HepG2 (cell line): ENCODE results near the gene DCAF7. TPM values are rescaled to one million over a fixed set of nuclear protein-coding genes. Genes with fewer than 3 reads are reported as not detected.

Source experiments
- FOXK2 ChIP-seq: fragments of 450-650 bp; IDR thresholded peaks from 2 replicates; pipeline ENCODE4 v1.6.1; 2016
- HOXA3 ChIP-seq: sonication (generic); formaldehyde crosslinking; IDR thresholded peaks from 2 replicates; pipeline ENCODE4 v1.5.0; 2020; ENCODE audit warnings: missing genetic modification reagents
- KLF9 ChIP-seq: IDR thresholded peaks from 2 replicates; pipeline ENCODE4 v1.6.1; 2016; ENCODE audit warnings: low read depth
- NR2F2 ChIP-seq: IDR thresholded peaks from 2 replicates; pipeline ENCODE4 v1.6.1; 2012; ENCODE audit warnings: low read depth, inconsistent platforms, borderline replicate concordance
- POLR2A ChIP-seq, 2 experiments: IDR thresholded peaks; 2 replicates each; pipeline ENCODE4 v1.6.1; 2011; ENCODE audit warnings: low read depth in 2 of 2, low read length in 2 of 2, mild to moderate bottlenecking in 1 of 2, moderate library complexity in 1 of 2; ENCODE audit not compliant: insufficient read depth in 1 of 2
- RARG ChIP-seq: sonication (generic); formaldehyde crosslinking; IDR thresholded peaks from 2 replicates; pipeline ENCODE4 v1.4.0; 2020; ENCODE audit warnings: low read depth, mild to moderate bottlenecking, missing genetic modification reagents
- SAP130 ChIP-seq: IDR thresholded peaks from 2 replicates; pipeline ENCODE4 v1.6.1; 2016; ENCODE audit warnings: low read depth
- ZKSCAN1 ChIP-seq: fragments of 150-350 bp; IDR thresholded peaks from 2 replicates; pipeline ENCODE4 v1.6.1; 2014; ENCODE audit warnings: low read length
- ZKSCAN8 ChIP-seq: IDR thresholded peaks from 2 replicates; pipeline ENCODE4 v1.6.1; 2016; ENCODE audit warnings: borderline replicate concordance, missing genetic modification reagents, missing compliant biosample characterization
- ZMYM2 ChIP-seq: sonication (generic); formaldehyde crosslinking; IDR thresholded peaks from 2 replicates; pipeline ENCODE4 v1.8.0; 2022; ENCODE audit warnings: mild to moderate bottlenecking, missing genetic modification reagents
- ZNF121 ChIP-seq: sonication (generic); formaldehyde crosslinking; IDR thresholded peaks from 2 replicates; pipeline ENCODE4 v1.5.0; 2020; ENCODE audit warnings: mild to moderate bottlenecking, missing genetic modification reagents
- ZNF207 ChIP-seq: fragments of 450-650 bp; IDR thresholded peaks from 2 replicates; pipeline ENCODE4 v1.6.1; 2016; ENCODE audit warnings: antibody characterized with exemption, borderline replicate concordance
- ZNF709 ChIP-seq: sonication (generic); formaldehyde crosslinking; IDR thresholded peaks from 2 replicates; pipeline ENCODE4 v1.5.0; 2020; ENCODE audit warnings: mild to moderate bottlenecking, missing genetic modification reagents
- ZNF83 ChIP-seq: sonication (generic); formaldehyde crosslinking; IDR thresholded peaks from 2 replicates; pipeline ENCODE4 v1.4.0; 2020; ENCODE audit warnings: missing genetic modification reagents, mild to moderate bottlenecking, borderline replicate concordance
- polyA plus RNA-seq, 8 experiments: library from polyadenylated mRNA; depleted of rRNA in 3 of 8; stranded (reverse) in 7 of 8; unstranded in 1 of 8; fragments of >200 nt; fragmentation: Illumina TruSeq in 4 of 8; extraction: Trizol in 4 of 8; gene quantifications; 2 replicates each; pipeline versions ENCODE4 v1.2.1 to v1.2.3, GENCODE V29; 2011 to 2016; ENCODE audit warnings: low read depth in 4 of 8, missing spikeins in 1 of 8, mixed read lengths in 1 of 8; ENCODE audit not compliant: insufficient read depth in 1 of 8
- total RNA-seq, 5 experiments: library from RNA; depleted of rRNA; stranded (reverse); fragments of >200 nt; fragmentation: Illumina TruSeq; extraction: Trizol; gene quantifications; 2 replicates each; pipeline ENCODE4 v1.2.3, GENCODE V29; 2016; ENCODE audit warnings: low read depth in 1 of 5
- TF ChIP-seq, protein P1 (sequence below): sonication (generic); formaldehyde crosslinking; IDR thresholded peaks from 2 replicates; pipeline ENCODE4 v1.4.0; 2020; ENCODE audit warnings: missing genetic modification reagents
- TF ChIP-seq, protein P2 (sequence below): sonication (generic); formaldehyde crosslinking; IDR thresholded peaks from 2 replicates; pipeline ENCODE4 v1.5.0; 2020; ENCODE audit warnings: mild to moderate bottlenecking, missing genetic modification reagents, borderline replicate concordance
- TF ChIP-seq, protein P3 (sequence below): sonication (generic); formaldehyde crosslinking; conservative IDR thresholded peaks from 2 replicates; pipeline ENCODE4 v1.4.0; 2020; ENCODE audit warnings: missing genetic modification reagents
- TF ChIP-seq, protein P4 (sequence below): sonication (generic); formaldehyde crosslinking; IDR thresholded peaks from 2 replicates; pipeline ENCODE4 v1.5.1; 2020; ENCODE audit warnings: missing genetic modification reagents, mild to moderate bottlenecking, borderline replicate concordance

Gene DCAF7
- total and polyA plus RNA-seq, 2 of the 13 experiments (the other 11 are each of a cell fraction or from before 2014, with no cell fraction given): 55.2 to 73.4 TPM

DNA sequence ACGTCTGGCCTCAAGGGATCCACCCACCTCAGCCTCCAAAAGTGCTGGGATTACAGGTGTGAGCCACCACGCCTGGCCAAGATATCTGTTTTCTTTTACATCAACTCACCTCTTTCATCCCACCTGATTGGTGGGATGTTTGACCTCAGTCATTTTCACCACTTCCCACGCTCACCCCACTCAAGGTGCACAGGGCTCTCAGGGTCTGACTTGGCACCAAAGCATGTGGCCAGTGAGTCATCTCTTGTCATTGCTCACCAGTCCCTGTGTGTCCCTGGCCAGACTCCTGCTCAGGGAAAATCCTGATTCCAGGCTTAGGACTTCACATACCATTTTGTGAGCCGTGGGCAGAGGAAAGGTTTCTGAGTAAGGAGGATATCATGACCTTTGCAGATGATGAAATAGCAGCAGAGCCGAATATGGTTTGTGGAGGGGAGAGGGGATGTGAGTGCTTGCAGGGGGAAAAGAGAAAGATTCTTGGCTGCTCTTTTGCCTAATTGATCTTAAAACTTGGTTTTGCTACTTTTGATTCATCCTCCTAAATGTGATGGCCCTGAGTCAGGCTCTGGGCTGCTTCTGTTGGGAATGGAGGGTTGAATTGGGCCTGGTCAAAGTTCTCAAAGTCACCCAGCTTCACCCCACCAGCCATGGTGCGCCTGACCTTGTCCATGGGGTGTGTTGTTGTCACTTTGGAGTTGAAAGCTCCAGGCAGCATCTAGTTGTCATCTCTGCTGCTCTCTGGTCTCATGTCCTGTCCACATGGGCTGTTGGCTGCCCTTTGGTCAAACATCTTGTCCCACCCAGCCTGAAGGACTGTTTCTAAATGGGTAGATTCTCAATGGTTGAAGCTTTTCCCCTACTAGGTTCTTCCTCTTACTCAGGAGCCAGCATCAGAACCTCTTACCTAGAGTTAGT, 33.1 kb upstream of the DCAF7 start (continued):
- TF ChIP-seq, protein P1, sequence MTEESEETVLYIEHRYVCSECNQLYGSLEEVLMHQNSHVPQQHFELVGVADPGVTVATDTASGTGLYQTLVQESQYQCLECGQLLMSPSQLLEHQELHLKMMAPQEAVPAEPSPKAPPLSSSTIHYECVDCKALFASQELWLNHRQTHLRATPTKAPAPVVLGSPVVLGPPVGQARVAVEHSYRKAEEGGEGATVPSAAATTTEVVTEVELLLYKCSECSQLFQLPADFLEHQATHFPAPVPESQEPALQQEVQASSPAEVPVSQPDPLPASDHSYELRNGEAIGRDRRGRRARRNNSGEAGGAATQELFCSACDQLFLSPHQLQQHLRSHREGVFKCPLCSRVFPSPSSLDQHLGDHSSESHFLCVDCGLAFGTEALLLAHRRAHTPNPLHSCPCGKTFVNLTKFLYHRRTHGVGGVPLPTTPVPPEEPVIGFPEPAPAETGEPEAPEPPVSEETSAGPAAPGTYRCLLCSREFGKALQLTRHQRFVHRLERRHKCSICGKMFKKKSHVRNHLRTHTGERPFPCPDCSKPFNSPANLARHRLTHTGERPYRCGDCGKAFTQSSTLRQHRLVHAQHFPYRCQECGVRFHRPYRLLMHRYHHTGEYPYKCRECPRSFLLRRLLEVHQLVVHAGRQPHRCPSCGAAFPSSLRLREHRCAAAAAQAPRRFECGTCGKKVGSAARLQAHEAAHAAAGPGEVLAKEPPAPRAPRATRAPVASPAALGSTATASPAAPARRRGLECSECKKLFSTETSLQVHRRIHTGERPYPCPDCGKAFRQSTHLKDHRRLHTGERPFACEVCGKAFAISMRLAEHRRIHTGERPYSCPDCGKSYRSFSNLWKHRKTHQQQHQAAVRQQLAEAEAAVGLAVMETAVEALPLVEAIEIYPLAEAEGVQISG (CRISPR knock-in tag): peak; percentile 62; the same call in 1 of the 2 replicates
- TF ChIP-seq ZMYM2 (CRISPR knock-in tag) (no peak), POLR2A (IDR thresholded peaks at IDR 0.05; ENCODE audit: insufficient read depth in 1 of 2, low read depth in 2 of 2, low read length in 2 of 2) (no peak), ZNF121 (no peak), ZKSCAN8 (peak; percentile 5; the same call in 1 of the 2 replicates), ZNF83 (CRISPR knock-in tag) (no peak), HOXA3 (peak; percentile 56; the same call in 1 of the 2 replicates), SAP130 (CRISPR knock-in tag) (peak; percentile 91), ZNF207 (no peak), KLF9 (CRISPR knock-in tag) (no peak), NR2F2 (peak; percentile 21; the same call in 1 of the 2 replicates), FOXK2 (no peak), ZKSCAN1 (no peak), RARG (CRISPR knock-in tag) (no peak), ZNF709 (CRISPR knock-in tag) (no peak)
- TF ChIP-seq, protein P2, sequence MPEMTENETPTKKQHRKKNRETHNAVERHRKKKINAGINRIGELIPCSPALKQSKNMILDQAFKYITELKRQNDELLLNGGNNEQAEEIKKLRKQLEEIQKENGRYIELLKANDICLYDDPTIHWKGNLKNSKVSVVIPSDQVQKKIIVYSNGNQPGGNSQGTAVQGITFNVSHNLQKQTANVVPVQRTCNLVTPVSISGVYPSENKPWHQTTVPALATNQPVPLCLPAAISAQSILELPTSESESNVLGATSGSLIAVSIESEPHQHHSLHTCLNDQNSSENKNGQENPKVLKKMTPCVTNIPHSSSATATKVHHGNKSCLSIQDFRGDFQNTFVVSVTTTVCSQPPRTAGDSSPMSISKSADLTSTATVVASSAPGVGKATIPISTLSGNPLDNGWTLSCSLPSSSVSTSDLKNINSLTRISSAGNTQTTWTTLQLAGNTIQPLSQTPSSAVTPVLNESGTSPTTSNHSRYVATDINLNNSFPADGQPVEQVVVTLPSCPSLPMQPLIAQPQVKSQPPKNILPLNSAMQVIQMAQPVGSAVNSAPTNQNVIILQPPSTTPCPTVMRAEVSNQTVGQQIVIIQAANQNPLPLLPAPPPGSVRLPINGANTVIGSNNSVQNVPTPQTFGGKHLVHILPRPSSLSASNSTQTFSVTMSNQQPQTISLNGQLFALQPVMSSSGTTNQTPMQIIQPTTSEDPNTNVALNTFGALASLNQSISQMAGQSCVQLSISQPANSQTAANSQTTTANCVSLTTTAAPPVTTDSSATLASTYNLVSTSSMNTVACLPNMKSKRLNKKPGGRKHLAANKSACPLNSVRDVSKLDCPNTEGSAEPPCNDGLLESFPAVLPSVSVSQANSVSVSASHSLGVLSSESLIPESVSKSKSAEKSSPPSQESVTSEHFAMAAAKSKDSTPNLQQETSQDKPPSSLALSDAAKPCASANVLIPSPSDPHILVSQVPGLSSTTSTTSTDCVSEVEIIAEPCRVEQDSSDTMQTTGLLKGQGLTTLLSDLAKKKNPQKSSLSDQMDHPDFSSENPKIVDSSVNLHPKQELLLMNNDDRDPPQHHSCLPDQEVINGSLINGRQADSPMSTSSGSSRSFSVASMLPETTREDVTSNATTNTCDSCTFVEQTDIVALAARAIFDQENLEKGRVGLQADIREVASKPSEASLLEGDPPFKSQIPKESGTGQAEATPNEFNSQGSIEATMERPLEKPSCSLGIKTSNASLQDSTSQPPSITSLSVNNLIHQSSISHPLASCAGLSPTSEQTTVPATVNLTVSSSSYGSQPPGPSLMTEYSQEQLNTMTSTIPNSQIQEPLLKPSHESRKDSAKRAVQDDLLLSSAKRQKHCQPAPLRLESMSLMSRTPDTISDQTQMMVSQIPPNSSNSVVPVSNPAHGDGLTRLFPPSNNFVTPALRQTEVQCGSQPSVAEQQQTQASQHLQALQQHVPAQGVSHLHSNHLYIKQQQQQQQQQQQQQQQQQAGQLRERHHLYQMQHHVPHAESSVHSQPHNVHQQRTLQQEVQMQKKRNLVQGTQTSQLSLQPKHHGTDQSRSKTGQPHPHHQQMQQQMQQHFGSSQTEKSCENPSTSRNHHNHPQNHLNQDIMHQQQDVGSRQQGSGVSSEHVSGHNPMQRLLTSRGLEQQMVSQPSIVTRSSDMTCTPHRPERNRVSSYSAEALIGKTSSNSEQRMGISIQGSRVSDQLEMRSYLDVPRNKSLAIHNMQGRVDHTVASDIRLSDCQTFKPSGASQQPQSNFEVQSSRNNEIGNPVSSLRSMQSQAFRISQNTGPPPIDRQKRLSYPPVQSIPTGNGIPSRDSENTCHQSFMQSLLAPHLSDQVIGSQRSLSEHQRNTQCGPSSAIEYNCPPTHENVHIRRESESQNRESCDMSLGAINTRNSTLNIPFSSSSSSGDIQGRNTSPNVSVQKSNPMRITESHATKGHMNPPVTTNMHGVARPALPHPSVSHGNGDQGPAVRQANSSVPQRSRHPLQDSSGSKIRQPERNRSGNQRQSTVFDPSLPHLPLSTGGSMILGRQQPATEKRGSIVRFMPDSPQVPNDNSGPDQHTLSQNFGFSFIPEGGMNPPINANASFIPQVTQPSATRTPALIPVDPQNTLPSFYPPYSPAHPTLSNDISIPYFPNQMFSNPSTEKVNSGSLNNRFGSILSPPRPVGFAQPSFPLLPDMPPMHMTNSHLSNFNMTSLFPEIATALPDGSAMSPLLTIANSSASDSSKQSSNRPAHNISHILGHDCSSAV: no peak
- TF ChIP-seq, protein P3, sequence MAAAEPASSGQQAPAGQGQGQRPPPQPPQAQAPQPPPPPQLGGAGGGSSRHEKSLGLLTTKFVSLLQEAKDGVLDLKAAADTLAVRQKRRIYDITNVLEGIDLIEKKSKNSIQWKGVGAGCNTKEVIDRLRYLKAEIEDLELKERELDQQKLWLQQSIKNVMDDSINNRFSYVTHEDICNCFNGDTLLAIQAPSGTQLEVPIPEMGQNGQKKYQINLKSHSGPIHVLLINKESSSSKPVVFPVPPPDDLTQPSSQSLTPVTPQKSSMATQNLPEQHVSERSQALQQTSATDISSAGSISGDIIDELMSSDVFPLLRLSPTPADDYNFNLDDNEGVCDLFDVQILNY (CRISPR knock-in tag): no peak
- TF ChIP-seq, protein P4, sequence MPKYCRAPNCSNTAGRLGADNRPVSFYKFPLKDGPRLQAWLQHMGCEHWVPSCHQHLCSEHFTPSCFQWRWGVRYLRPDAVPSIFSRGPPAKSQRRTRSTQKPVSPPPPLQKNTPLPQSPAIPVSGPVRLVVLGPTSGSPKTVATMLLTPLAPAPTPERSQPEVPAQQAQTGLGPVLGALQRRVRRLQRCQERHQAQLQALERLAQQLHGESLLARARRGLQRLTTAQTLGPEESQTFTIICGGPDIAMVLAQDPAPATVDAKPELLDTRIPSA (CRISPR knock-in tag): no peak
